Stimulated activated CD8-positive, alpha-beta memory T cell treated with anti-CD3 and anti-CD28 coated beads, Interleukin-4, amount 100 ng/mL, for 1 hour (primary cell): ENCODE data around the gene RGL4.
"Not testable (repeated sequence)": the region's sequence is repeated elsewhere in the genome, so short reads cannot be mapped to it uniquely, and the experiment has no call there.

Source experiments
- DNase-seq, 2 donors: peaks; one replicate each; pipeline ENCODE4 v3.0.0-alpha.2; 2020; ENCODE audit warnings: low read depth in 2 of 2, low spot score in 1 of 2

Gene RGL4

GRCh38 chr22:23690713-23691112 lies at the start of gene RGL4:
Gene RGL4, plus strand, starts transcription at chr22:23691013. Its CDS starts 1,018 bp downstream, at chr22:23692031.
- DNase-seq: no peak

- DNase-seq: not testable (repeated sequence)
Observed at GRCh38 chr22:23646526-23646925, 44.3 kb upstream of the RGL4 start.

- no peak for DNase-seq
Observed at GRCh38 chr22:23649071-23649501, 41.7 kb upstream of the RGL4 start.

- no peak for DNase-seq
Observed at GRCh38 chr22:23651676-23652075, 39.1 kb upstream of the RGL4 start.

GRCh38 chr22:23652286-23652685 lies 38.5 kb upstream of the RGL4 start:
- DNase-seq: no peak

GRCh38 chr22:23652711-23653110 lies 38.1 kb upstream of the RGL4 start:
- no peak for DNase-seq

- DNase-seq: no peak
Observed at GRCh38 chr22:23655891-23656475, 34.8 kb upstream of the RGL4 start.

- no peak for DNase-seq
Observed at GRCh38 chr22:23657727-23658126, 33.1 kb upstream of the RGL4 start.

- not testable (repeated sequence) for DNase-seq
Observed at GRCh38 chr22:23660381-23660780, 30.4 kb upstream of the RGL4 start.

GRCh38 chr22:23670378-23671295 lies 20.2 kb upstream of the RGL4 start:
- no peak for DNase-seq

- not testable (repeated sequence) for DNase-seq
Observed at GRCh38 chr22:23671387-23671786, 19.4 kb upstream of the RGL4 start.

GRCh38 chr22:23672307-23673049 lies 18.3 kb upstream of the RGL4 start:
- not testable (repeated sequence) for DNase-seq

- DNase-seq: no peak
Observed at GRCh38 chr22:23673050-23673620, 17.7 kb upstream of the RGL4 start.

GRCh38 chr22:23673826-23674690 lies 16.8 kb upstream of the RGL4 start:
- DNase-seq: no peak

GRCh38 chr22:23674886-23675501 lies 15.8 kb upstream of the RGL4 start:
- DNase-seq: not testable (repeated sequence)

- no peak for DNase-seq
Observed at GRCh38 chr22:23675502-23676415, 15.1 kb upstream of the RGL4 start.

- DNase-seq: not testable (repeated sequence)
Observed at GRCh38 chr22:23676841-23677700, 13.7 kb upstream of the RGL4 start.

GRCh38 chr22:23677701-23677995 lies 13.2 kb upstream of the RGL4 start:
- DNase-seq: no peak
